Heart left ventricle (tissue), 16 donors: Measurements from ENCODE around the gene MYBBP1A. TPM values are rescaled to one million over a fixed set of nuclear protein-coding genes. Genes with fewer than 3 reads are reported as not detected.
A peak's percentile ranks its signal among the peaks of the same experiment; 100 is the strongest.

Experiments used
- ATAC-seq, 4 donors: fragments of 200-7000 bp; cut with Tn5 transposase; one replicate each; pipeline ENCODE4 v1.9.1; 2020 to 2022; ENCODE audit warnings: moderate library complexity in 4 of 4, mild to moderate bottlenecking in 3 of 4, moderate number of reproducible peaks in 1 of 4
- DNase-seq, 5 donors: peaks; one replicate each; pipeline ENCODE4 v3.0.0-alpha.2; 2020
- H3K27ac ChIP-seq, 12 donors: fragments of 200-600 bp; sonication (generic) in 4 of 12; one replicate each; pipeline versions ENCODE4 v1.5.0 to v1.8.0; 2016 to 2022; ENCODE audit warnings: mild to moderate bottlenecking in 2 of 12
- H3K27me3 ChIP-seq, 9 donors: fragments of 200-600 bp; sonication (generic) in 2 of 9; one replicate each; pipeline versions ENCODE4 v1.5.1 to v1.8.0; 2016 to 2022; ENCODE audit warnings: mild to moderate bottlenecking in 3 of 9
- H3K36me3 ChIP-seq, 9 donors: fragments of 200-600 bp; sonication (generic) in 2 of 9; one replicate each; pipeline versions ENCODE4 v1.5.0 to v1.8.0; 2018 to 2022; ENCODE audit warnings: mild to moderate bottlenecking in 2 of 9
- H3K4me1 ChIP-seq, 12 donors: fragments of 200-600 bp; sonication (generic) in 4 of 12; one replicate each; pipeline versions ENCODE4 v1.5.0 to v1.8.0; 2016 to 2022; ENCODE audit warnings: mild to moderate bottlenecking in 3 of 12
- H3K4me3 ChIP-seq, 12 donors: fragments of 200-600 bp; sonication (generic) in 4 of 12; one replicate each; pipeline versions ENCODE4 v1.5.0 to v1.8.0; 2017 to 2022; ENCODE audit warnings: mild to moderate bottlenecking in 9 of 12, moderate library complexity in 4 of 12
- H3K9me3 ChIP-seq, 12 donors: fragments of 200-600 bp; sonication (generic) in 4 of 12; one replicate each; pipeline versions ENCODE4 v1.5.0 to v1.8.0; 2016 to 2022; ENCODE audit warnings: mild to moderate bottlenecking in 1 of 12
- CTCF ChIP-seq, 12 donors: fragments of 200-600 bp; sonication (generic) in 4 of 12; IDR thresholded peaks; one replicate each; pipeline versions ENCODE4 v1.5.0 to v1.8.0; 2018 to 2022; ENCODE audit warnings: antibody characterized with exemption in 12 of 12, mild to moderate bottlenecking in 5 of 12
- POLR2A ChIP-seq, 2 donors: fragments of 450-650 bp; IDR thresholded peaks; one replicate each; pipeline ENCODE4 v1.6.1; 2017; ENCODE audit warnings: antibody characterized with exemption in 2 of 2, mild to moderate bottlenecking in 2 of 2, moderate library complexity in 2 of 2
- WGBS, 4 donors: extraction: QIAGEN DNeasy Blood & Tissue Kit in 2 of 4; methylation state at CpG; one replicate each; pipeline versions ENCODE4 v1.1.5 to v1.1.7; 2013 to 2018; 5-methylcytosine and 5-hydroxymethylcytosine counted together
- intact Hi-C, 10 donors: fragments of 100-400 bp; cut with DNase I; formaldehyde crosslinking; loops; one replicate each; pipeline versions ENCODE4 v1.11.1 to v1.14.2; 2022
- polyA plus RNA-seq, 2 donors: library from polyadenylated mRNA; stranded (reverse); fragments of 200-250 nt; gene quantifications; one replicate each; pipeline ENCODE4 v1.2.3, GENCODE V29; 2013
- total RNA-seq, 9 donors: library from RNA; depleted of rRNA in 2 of 9; stranded (reverse); fragments of >200 nt in 2 of 9; fragmentation: NEBNext Ultra II Directional in 3 of 9; extraction: Animal tissue kit (Norgen Biotek cat#: 25700) in 3 of 9; gene quantifications; one replicate each; pipeline versions ENCODE4 v1.1.0 to v1.2.4, GENCODE V29; 2016 to 2023
- donor health status: ischemic (EF 13 %, LVEDD 7.1; RV severe dilation, severe dysfunction).
- donor health status: healthy with polysubstance abuse.
- donor health status: DM: no; HTN: yes; CAD: no.
- donor health status: DM: no; HTN: no; CAD: no.
- donor health status: ischemic (EF 25% LVEDD 6.9; RV normal size, moderate dysfunction).
- donor health status: ischemic (EF 25% LVEDD 5.7; RV mildly dilated, moderate dysfunction).
- donor health status: healthy.
- donor health status: DM: yes; HTN: yes; CAD: no.
- donor health status: ischemic (EF 35%, LVEDD 5.7; RV mildly dilated, moderate dysfunction).
- donor health status: nonischemic (EF 11% LVEDD 7.7; RV severe dilation, severe dysfunction).
- donor health status: DM: yes; HTN: yes; CAD: no.
- donor health status: PGD.
- donor health status: ischemic (EF 29% LVEDD 5.4; RV normal size, mild dysfunction).
- donor health status: nonischemic (EF 23%, LVEDD 6.1; RV moderate dilation, normal function).

The MYBBP1A gene
- total and polyA plus RNA-seq, 11 donors: 15.5 to 34.8 (median 24.4) TPM

GRCh38 chr17:4602041-4602440, 46.9 kb upstream of the MYBBP1A start:
- TF ChIP-seq CTCF (IDR thresholded peaks at IDR 0.05) (no peak), POLR2A (IDR thresholded peaks at IDR 0.05) (no peak)
- intact Hi-C loops: no loop called here
- Histone ChIP-seq H3K4me1 (peaks cover 0 to 66% (median 30%) of the 10 kb centered on the region in 12 donors), H3K9me3 (no peaks in the 10 kb centered on the region), H3K4me3 (no peak overlapping the region), H3K27ac (peak overlapping the region in 3 of 12 donors; percentile 4 to 94 (median 75)), H3K36me3 (no peaks in the 10 kb centered on the region), H3K27me3 (no peaks in the 10 kb centered on the region)
- no peak for DNase-seq
- 81 to 87% (median 81%) methylated on average over 5 of the region's 5 CpGs for WGBS, 4 donors
- no peak for ATAC-seq

GRCh38 chr17:4601326-4601725, 46.1 kb upstream of the MYBBP1A start:
- no peak overlapping the region for H3K4me3 ChIP-seq
- ATAC-seq (no peak), DNase-seq (no peak)
- intact Hi-C loops: loop anchor here in 2 of 10 donors (2.0 kb wide), 2 partner anchors 15 to 23 kb away; no protein-coding TSS in a partner anchor
- WGBS, 4 donors: 87 to 91% (median 88%) methylated on average over 4 of the region's 4 CpGs
- no peaks in the 10 kb centered on the region for H3K9me3 ChIP-seq
- no peaks in the 10 kb centered on the region for H3K27me3 ChIP-seq
- no peaks in the 10 kb centered on the region for H3K36me3 ChIP-seq
- TF ChIP-seq CTCF (IDR thresholded peaks at IDR 0.05): no peak
- no peak for TF ChIP-seq POLR2A (IDR thresholded peaks at IDR 0.05)
- peaks cover 0 to 61% (median 29%) of the 10 kb centered on the region in 12 donors for H3K4me1 ChIP-seq
- peak overlapping the region; percentile 51 to 94 (median 84) for H3K27ac ChIP-seq

- Histone ChIP-seq H3K9me3 (no peaks in the 10 kb centered on the region), H3K36me3 (no peaks in the 10 kb centered on the region), H3K4me1 (peaks cover 0 to 59% (median 29%) of the 10 kb centered on the region in 12 donors), H3K27ac (peak overlapping the region; percentile 77 to 94 (median 86)), H3K4me3 (no peak overlapping the region), H3K27me3 (no peaks in the 10 kb centered on the region)
- DNase-seq (peak in 4 of 5 donors; percentile 64 to 91 (median 79)), ATAC-seq (peak; percentile 78 to 88 (median 84))
- intact Hi-C loops: loop anchor here in 2 of 10 donors (2.0 kb wide), 2 partner anchors 14 to 24 kb away; no protein-coding TSS in a partner anchor
- 35 to 49% (median 48%) methylated on average over 9 to 13 of the region's 13 CpGs for WGBS, 4 donors
- no peak for TF ChIP-seq POLR2A (IDR thresholded peaks at IDR 0.05)
- TF ChIP-seq CTCF (IDR thresholded peaks at IDR 0.05): peak in 2 of 12 donors; percentile 27 to 39
Measured at GRCh38 chr17:4600563-4600962, 45.4 kb upstream of the MYBBP1A start.

GRCh38 chr17:4599505-4600281, 44.5 kb upstream of the MYBBP1A start:
- peak; percentile 25 to 47 (median 39) for ATAC-seq
- H3K4me3 ChIP-seq: no peak overlapping the region
- intact Hi-C loops: loop anchor here in 2 of 10 donors (2.0 kb wide), 2 partner anchors 13 to 25 kb away; no protein-coding TSS in a partner anchor
- 32 to 51% (median 47%) methylated on average over 13 to 25 of the region's 25 CpGs for WGBS, 4 donors
- TF ChIP-seq POLR2A (IDR thresholded peaks at IDR 0.05): no peak
- no peak for TF ChIP-seq CTCF (IDR thresholded peaks at IDR 0.05)
- H3K4me1 ChIP-seq: peaks cover 0 to 52% (median 28%) of the 10 kb centered on the region in 12 donors
- peak in 3 of 5 donors; percentile 71 to 79 (median 79) for DNase-seq
- H3K27me3 ChIP-seq: no peaks in the 10 kb centered on the region
- H3K36me3 ChIP-seq: no peaks in the 10 kb centered on the region
- H3K9me3 ChIP-seq: no peaks in the 10 kb centered on the region
- H3K27ac ChIP-seq: peak overlapping the region; percentile 77 to 94 (median 86)
